GM19397 (cell line): ENCODE results near the gene GBP2.
"Not testable (repeated sequence)": the region's sequence is repeated elsewhere in the genome, so short reads cannot be mapped to it uniquely, and the experiment has no call there.

Experiments
- ATAC-seq: cut with Tn5 transposase; IDR thresholded peaks from one replicate; pipeline ENCODE4 v1.9.1; 2021; ENCODE audit warnings: mild to moderate bottlenecking, moderate library complexity; ENCODE audit not compliant: unreplicated experiment

Gene GBP2

DNA sequence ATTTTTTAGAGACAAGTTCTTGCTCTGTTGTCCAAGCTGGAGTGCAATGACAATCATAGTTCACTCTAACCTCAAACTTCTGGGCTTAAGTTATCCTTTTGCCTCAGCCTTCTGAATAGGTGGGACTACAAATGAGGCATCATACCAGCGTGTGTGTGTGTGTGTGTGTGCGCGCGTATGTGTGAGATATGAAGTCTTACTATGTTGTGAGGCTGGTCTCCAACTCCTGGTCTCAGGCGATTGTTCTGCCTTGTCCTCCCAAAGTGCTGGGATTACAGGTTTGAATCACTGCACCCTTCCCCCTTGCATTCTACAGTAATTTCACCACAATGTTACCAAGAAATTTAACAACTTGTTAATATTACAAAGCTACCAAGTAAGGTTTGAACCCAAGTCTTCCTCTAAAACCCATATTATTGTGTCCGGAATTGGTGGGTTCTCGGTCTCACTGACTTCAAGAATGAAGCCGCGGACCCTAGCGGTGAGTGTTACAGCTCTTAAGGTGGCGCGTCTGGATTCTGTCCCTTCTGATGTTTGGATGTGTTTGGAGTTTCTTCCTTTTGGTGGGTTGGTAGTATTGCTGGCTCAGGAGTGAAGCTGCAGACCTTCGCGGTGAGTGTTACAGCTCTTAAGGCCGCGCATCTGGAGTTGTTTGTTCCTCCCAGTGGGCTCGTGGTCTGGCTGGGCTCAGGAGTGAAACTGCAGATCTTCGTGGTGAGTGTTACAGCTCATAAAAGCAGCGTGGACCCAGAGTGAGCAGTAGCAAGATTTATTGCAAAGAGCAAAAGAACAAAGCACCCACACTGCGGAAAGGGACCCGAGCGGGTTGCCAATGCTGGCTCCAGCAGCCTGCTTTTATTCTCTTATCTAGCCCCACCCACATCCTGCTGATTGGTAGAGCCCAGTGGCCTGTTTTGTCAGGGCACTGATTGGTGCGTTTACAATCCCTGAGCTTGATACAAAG is 970 bp upstream of the GBP2 start:
- not testable (repeated sequence) for ATAC-seq

DNA sequence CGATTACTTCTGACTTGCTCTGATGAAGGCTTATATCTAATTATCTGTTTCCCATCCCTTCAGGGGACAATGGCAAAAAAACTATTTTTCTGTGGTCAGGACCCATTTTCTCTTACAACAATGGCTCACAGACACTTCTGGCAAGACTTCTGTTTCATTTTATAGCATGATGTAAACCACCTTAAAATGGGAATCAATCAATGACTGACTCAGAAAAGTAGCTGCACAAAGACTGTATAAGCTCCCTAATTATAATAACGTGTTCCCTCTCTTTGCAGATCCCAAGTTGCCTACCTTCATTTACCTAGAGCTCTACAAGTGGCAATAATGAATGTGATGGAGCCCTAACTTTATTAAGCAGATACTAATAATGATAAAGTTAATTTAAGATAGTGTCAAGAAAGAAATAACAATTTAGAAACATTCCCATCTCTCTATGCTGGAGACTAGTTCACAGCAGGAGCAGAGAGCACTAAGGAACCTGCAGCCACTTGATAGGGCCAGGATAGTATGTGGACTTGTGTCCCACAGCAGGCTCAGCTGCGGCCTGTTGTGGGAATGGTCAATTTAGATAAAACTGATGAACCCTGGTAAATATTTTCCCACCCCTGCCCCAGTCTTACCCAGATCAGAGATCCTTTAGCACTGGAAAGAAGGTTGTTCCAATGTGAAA is 538 bp downstream of the GBP2 start:
- ATAC-seq: no peak

DNA sequence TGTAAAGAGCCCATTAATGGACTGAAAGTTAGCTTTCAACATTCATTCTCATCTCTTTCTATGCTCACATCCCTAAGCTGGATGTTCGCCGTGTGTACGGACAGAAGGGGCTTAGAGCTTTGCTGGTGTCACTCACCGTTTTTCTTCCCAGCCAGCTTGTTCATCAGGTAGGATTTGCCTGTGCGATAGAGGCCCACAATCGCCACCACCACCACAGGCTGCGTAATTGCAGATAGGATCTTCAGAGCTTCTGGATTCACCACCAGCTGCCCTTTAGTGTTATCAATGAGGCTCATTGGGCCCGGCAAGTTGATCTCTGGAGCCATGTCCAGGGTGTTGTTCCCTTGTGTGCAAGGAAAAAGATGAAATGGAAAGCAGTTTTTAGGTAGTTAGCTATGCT is 4.3 kb downstream of the GBP2 start:
- ATAC-seq: no peak

DNA sequence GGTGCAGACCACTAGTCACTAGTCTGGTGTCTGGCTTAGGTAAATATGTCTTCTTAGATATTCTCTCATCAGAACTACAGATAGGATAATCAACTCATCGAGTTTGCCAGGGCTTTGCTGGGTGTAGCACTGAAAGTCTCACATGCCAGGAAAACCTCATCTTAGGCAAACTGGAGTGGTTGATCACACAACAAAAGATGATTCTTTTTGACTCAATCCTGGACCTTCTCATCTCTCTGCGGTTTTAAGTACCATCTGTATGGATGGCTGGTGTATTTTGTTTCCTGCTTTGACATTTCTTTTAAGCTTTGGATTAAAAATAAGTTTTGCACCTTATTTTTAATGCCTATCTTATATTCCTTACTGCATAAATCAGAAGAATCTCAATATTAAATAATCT is 11.3 kb downstream of the GBP2 start:
- no peak for ATAC-seq

DNA sequence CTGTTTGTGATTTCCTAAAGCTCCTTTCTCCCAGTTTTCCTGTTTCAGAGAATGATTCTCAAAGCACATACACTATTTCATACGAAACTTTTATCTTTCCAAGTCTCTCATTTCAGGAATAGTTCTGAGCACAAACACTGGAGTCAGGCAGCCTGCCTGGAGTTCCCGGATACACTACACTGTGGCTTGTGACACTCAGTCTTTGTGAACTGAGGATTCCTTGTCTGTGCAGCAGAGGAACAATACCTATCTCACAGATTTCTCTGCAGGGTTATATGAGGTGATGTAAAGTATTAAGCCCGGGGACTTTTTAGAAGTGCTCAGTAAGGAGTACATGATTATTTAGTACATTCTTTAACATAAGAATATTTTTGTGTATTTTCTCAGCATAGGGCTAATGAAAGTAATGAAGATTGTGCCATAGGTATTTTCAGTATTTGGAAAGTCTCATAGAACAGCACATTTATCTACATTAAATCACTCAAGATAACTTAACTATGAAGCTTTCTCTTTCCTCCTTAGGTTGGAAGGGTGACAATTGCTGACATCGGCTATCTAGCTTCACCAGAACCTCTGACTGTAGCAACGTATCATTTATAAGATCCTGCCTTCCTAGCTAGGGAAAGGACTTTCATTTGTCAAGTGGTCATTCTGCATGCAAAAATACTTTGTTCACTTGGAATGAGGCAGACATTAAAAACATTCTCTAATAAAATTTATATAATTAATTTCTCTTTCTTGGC is 12.9 kb downstream of the GBP2 start:
- no peak for ATAC-seq

DNA sequence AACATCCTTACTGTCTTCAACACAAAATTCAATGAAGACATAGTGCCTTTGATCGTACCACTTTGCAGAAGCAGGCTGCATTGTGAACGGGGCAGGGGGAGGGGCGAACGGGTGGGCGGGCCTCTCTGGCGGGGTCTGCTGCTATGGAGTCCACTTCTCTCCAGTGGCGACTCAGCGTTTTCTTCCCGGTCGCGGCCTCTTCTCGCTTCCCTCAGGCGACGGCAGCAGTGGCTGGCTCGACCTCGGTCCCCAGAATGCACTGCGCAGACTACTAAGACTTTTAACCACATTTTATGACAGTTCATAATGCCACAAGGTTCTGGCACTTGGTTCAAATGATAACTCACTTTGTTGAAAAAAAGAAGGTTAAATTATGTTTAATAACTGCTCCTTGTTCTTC is 21.2 kb downstream of the GBP2 start:
- no peak for ATAC-seq

DNA sequence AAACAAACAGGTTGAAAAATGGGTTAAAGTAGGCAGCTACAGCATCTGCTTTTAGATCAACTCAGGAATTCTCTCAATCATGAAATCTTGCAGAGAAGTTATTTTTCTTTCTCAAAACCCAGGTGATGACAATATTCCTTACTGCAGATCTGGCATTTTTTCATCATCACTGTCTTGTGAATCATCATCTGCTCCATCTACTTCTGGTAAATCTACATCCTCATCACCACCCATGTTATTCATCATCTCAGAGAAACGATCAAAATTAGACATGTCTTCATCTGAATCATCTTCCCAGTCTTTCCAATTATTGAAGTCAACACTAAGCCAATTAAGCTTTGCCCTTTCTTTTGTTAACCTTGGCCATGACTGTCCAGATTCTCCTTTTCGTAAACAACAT is 21.8 kb downstream of the GBP2 start:
- no peak for ATAC-seq

DNA sequence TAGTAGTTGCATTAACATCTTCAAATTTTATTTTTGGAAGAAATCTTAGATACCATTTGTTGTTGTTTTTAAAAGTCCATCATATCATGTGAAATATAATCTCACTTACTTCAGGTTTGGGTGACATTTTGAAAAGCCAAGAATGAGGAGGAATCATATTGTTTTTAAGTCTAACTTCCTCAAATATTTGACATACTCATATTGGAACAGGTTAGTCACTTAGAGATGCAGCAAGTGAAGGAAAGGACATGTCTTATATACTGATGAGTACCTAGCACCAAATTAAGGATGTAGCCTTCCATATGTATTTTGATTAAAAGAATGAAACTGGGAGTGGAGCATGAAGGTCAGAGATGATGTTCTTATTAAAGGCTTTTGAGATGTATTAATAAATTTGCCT is 23.9 kb downstream of the GBP2 start:
- ATAC-seq: no peak

DNA sequence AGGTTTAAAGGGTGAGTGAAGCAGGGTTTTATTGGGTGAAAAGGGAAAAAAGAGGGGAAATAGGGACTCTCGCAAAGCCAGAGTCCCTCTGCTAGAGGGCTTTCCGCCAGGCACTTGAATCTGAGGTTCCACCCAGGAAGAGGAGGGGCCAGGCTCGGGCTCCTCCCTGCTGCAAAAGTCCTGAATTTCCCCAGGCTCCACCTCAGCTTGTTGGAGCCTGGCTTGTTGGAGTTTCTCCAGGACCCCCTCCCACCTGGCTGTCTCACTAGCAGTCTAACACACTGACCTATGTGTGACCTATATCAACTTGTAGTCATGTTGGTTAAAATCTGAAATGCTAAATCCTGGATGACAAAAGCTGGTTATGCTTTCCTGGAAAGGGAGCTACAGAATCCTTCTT is 25.5 kb downstream of the GBP2 start:
- ATAC-seq: no peak

DNA sequence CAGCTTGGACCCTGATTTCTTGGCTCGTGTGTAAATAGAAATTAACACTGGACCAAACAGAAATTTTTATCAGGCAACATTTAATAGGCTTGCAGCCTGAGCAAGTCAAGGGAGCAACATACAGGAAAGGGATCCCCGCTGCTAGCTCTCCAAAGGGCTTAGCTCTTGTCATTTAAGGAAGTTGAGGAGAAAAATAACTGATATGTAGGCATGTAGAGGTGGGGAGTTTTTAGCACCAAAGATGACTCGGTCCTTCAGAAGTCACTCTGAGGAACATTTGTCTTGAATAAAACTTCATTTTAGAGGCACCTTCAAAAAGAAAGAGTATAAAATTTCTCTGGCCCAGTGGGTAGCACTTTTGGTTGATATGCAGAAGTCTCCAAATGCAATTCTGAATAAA is 27.1 kb downstream of the GBP2 start:
- ATAC-seq: no peak

DNA sequence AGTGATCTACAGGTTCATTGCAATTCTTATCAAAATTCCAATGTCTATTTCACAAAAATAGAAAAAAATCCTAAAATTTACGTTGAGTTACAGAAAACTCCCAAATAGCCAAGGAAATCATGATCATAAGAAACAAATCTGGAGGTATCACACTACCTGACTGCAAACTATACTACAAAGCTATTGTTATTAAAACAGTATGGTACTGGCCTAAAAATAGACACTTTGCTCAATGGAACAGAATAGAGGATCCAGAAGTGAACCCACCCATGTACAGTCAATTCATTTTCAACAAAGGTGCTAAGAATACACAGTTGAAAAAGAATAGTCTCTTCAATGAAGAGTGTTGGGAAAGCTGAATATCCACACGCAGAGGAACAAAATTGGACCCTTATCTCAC is 30.2 kb downstream of the GBP2 start:
- ATAC-seq: no peak

DNA sequence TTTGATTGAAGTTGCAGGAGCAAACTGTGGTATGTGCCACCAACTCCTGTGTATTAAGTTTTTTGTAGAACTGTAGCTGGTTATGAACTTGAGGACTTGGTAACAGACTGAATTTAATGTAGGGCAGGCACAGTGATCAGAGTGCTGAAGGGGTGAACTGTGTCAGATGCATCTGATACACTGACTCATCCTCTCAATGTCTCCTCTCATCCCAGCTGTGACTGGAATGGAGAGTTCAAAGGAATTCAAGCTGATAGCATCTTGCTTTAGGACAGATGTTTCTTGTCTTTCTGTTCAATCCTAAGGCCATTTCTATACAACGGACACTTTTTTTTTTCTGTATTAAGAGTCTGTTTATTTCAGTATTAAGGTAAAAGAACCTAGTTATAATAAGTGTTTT is 36.0 kb downstream of the GBP2 start:
- no peak for ATAC-seq

DNA sequence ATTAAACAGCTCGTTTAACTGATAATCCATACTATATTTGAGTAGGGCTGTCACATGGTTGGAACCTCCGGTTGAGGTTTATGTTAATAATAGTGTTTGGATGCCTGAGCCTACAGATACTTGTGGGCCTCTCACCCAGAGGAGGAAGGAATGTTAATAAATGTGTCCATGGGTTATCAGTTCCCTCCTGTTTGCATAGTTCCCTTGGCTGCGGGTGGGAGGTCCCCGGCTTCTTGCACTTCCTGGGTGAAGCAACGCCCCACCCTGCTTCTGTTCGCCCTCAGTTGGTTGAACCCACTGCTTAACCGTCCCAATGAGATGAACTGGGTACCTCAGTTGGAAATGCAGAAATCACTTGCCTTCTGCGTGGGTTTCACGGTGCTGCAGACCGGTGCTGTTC is 37.3 kb downstream of the GBP2 start:
- no peak for ATAC-seq

DNA sequence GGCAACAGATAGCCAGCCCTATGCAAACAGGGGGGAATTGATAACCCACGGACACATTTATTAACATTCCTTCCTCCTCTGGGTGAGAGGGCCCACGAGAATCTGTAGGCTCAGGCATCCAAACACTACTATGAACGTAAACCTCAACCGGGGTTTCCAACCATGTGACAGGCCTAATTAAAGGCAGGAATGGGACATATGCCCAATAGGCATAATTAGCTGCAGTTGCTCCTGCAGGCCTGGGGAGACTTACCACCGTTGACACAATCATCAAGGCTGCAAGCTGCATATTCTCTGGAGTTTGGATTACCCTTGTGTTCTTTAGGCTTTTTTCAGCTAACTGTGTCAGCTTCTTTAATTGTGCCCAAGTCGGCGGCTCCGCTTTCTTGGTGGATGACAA is 38.7 kb downstream of the GBP2 start:
- no peak for ATAC-seq

DNA sequence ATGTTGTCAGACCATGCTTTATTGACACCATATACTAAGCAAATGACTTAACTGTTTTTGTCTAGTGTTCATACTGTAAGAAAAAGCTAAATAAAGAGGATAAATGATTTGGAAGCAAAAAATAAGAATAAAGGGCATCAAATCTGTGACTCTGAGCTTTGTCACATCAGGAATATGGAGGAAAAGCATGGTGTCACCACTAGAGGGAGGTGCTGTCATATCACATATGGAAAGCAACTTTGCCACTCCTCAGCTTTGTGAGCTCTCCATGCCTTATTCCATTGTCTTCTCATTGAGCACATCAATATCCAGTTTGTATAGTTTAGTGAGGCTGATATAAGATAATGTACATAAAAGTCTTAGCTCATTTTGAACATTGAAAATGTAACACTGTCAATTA is 40.1 kb downstream of the GBP2 start:
- ATAC-seq: no peak

DNA sequence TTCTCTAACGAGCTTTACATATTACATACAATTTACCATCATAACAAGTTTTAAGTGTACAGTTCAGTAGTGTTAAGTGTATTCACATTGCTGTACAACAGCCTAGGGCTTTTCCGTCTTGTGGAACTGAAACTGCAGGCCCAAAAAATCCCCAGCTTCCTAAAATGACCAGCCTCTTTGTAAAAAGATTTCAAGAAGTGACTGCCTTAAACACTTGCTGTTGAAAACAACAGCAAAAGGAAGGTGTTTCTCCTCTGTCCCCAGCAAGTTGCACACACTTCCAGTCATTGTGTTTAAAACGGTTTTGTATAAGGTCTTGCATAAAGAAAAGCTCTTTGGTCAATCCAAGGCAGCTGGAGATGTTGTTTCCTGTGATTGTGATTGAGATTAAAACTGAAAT is 44.9 kb downstream of the GBP2 start:
- ATAC-seq: no peak

DNA sequence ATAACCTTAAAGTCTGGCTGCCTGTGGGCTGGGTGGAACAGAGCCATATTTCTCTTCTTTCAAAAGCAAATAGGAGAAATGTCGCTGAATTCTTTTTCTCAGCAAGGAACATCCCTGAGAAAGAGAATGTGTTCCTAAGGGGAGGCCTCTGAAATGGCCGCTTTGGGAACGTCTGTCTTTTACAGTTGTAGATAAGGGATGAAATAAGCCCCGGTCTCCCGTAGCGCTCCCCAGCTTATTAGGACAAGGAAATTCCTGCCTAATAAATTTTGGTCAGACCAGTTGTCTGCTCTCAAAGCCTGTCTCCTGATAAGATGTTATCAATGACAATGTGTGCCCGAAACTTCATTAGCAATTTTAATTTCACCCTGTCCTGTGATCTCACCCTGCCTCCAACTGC is 45.8 kb downstream of the GBP2 start:
- ATAC-seq: not testable (repeated sequence)

DNA sequence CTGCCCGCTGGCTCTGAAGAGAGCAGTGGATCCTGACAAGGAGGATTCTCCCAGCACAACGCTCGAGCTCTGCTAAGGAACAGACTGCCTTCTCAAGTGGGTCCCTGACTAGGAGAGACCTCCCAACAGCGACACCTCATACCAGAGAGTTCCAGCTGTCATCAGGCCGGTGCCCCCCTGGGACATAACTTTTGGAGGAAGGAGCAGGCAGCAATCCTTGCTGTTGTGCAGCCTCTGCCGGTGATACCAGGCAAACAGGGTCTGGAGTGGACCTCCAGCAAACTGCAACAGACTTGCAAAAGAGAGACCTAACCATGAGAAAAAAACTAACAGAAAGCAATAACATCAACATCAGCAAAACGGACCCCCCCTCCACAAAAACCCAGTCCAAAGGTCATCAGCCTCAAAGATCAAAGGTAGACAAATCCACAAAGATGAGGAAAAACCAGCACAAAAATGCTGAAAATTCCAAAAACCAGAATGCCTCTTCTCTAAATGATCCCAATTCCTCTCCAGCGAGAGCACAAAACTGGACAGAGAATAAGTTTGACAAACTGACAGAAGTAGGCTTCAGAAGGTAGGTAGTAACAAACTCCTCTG is 53.3 kb downstream of the GBP2 start:
- not testable (repeated sequence) for ATAC-seq

DNA sequence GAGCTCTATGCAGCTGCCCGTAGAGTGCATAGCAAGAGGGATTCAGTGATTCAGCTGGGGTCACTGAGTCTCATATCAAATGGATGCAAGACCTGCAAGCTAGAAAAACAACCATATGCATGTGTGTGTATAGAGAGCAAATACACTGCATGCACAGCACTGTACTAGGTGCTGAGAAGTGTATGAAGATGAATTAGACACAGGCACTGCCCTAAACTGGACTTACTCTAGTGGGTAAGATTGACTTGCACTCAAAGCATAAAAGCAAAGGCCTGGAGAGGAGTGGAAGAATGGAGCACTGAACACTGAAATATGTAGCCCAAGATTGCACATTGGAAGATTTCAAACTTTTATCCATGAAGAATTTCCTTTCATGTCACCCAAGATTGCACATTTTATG is 55.4 kb downstream of the GBP2 start:
- no peak for ATAC-seq

DNA sequence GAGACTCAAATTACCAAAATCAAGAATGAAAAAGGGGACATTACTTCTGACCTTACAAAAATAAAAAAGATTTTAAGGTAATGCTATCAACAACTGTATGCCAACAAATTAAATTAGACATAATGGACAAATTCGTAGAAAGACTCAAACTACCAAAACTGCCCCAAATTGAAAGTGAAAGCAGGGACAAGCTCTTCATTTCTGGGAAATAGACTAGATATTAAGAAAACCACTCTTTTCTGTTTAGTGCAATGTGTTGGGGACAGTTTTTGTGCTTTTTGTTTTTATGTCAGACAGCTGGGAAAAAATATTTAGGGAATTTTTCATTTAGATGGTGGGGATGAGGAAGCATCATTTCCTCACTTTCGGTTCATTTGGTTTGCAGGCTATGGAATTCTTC is 56.0 kb downstream of the GBP2 start:
- no peak for ATAC-seq

DNA sequence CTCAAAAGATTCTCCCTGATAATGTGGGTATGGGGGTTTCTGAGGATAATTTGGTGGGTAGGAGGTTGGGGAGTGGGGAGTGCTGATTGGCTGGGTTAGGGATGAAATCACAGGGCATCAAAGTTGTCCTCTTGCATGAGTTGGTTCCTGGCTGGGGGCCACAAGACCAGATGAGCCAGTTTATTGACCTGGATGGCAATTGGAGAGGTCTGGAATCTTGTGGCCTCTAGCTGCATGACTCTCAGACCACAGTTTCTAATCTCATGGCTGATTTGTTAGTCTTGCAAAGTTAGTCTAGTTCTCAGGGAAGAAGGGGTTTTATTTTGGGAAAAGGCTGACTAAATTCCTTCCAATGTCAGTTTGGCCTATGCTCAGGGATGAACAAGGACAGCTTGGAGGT is 57.6 kb downstream of the GBP2 start:
- ATAC-seq: no peak
